SK-N-SH (cell line): ENCODE data around the gene HMOX1.

Source experiments
- CHD2 ChIP-seq: fragments of 150-350 bp; IDR thresholded peaks from 2 replicates; pipeline ENCODE4 v1.6.1; 2018; ENCODE audit warnings: low read length; ENCODE audit not compliant: partially characterized antibody
- EP300 ChIP-seq, 2 experiments: IDR thresholded peaks; 2 replicates each; pipeline versions ENCODE4 v1.4.0 to v1.6.1; 2012; ENCODE audit warnings: borderline replicate concordance in 1 of 2, low read depth in 1 of 2, low read length in 1 of 2
- NRF1 ChIP-seq: IDR thresholded peaks from 2 replicates; pipeline ENCODE4 v1.6.1; 2012; ENCODE audit warnings: low read depth, mild to moderate bottlenecking, low read length
- TAF1 ChIP-seq: IDR thresholded peaks from 2 replicates; pipeline ENCODE4 v1.6.1; 2012; ENCODE audit warnings: low read depth, mild to moderate bottlenecking, low read length, moderate library complexity, borderline replicate concordance
- TEAD4 ChIP-seq: IDR thresholded peaks from 2 replicates; pipeline ENCODE4 v1.4.0; 2012; ENCODE audit warnings: mild to moderate bottlenecking, borderline replicate concordance; ENCODE audit not compliant: insufficient read depth
- TF ChIP-seq, protein P1 (sequence below): fragments of 200-600 bp; sonication (generic); IDR thresholded peaks from 2 replicates; pipeline ENCODE4 v1.6.1; 2017; ENCODE audit warnings: antibody characterized with exemption, mild to moderate bottlenecking, moderate library complexity

GRCh38 chr22:35342390-35342789, 38.5 kb upstream of the HMOX1 start:
- TF ChIP-seq, protein P1, sequence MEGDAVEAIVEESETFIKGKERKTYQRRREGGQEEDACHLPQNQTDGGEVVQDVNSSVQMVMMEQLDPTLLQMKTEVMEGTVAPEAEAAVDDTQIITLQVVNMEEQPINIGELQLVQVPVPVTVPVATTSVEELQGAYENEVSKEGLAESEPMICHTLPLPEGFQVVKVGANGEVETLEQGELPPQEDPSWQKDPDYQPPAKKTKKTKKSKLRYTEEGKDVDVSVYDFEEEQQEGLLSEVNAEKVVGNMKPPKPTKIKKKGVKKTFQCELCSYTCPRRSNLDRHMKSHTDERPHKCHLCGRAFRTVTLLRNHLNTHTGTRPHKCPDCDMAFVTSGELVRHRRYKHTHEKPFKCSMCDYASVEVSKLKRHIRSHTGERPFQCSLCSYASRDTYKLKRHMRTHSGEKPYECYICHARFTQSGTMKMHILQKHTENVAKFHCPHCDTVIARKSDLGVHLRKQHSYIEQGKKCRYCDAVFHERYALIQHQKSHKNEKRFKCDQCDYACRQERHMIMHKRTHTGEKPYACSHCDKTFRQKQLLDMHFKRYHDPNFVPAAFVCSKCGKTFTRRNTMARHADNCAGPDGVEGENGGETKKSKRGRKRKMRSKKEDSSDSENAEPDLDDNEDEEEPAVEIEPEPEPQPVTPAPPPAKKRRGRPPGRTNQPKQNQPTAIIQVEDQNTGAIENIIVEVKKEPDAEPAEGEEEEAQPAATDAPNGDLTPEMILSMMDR, result no peak
- TF ChIP-seq CHD2 (no peak), NRF1 (no peak), TAF1 (no peak), EP300 (IDR thresholded peaks at IDR 0.05; ENCODE audit: borderline replicate concordance in 1 of 2, low read depth in 1 of 2, low read length in 1 of 2) (no peak), TEAD4 (no peak)
